Keratinocyte (primary cell): ENCODE measurements around the gene RASGEF1B.

Experiments
- EZH2 ChIP-seq: IDR thresholded peaks from one replicate; pipeline ENCODE4 v1.6.1; 2012; ENCODE audit warnings: inconsistent platforms, mild to moderate bottlenecking, low read length, moderate library complexity
- TF ChIP-seq, protein P1 (sequence below), 3 experiments: IDR thresholded peaks in 1 of 3; conservative IDR thresholded peaks in 1 of 3; optimal IDR thresholded peaks in 1 of 3; 2 replicates in 2 of 3; 3 replicates in 1 of 3; pipeline versions ENCODE3 to v1.5.1; 2011; ENCODE audit warnings: low read length in 3 of 3, mild to moderate bottlenecking in 3 of 3, moderate library complexity in 2 of 3, control low read depth in 1 of 3, inconsistent platforms in 1 of 3; ENCODE audit not compliant: insufficient read depth in 2 of 3; ENCODE audit errors: extremely low read depth in 1 of 3

DNA sequence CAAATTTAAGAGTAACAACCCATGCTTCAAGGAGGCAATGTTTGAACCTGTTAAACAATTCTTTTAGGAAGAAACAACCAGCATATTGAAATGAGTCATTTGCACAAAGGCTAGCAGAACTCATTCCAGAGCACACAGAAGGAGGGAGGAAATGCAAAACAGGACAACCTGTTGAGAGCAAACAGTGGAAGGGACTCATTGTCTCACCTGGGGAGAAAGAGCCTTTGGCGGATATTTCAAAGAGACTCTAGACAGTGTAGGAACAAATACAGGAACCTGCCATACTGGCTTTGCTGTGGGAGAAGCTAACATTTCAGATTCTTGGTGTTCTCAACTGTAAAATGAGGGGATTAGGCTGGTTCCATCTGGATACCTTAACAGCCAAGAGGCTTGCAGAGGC, 14.8 kb upstream of the RASGEF1B start:
- TF ChIP-seq, protein P1, sequence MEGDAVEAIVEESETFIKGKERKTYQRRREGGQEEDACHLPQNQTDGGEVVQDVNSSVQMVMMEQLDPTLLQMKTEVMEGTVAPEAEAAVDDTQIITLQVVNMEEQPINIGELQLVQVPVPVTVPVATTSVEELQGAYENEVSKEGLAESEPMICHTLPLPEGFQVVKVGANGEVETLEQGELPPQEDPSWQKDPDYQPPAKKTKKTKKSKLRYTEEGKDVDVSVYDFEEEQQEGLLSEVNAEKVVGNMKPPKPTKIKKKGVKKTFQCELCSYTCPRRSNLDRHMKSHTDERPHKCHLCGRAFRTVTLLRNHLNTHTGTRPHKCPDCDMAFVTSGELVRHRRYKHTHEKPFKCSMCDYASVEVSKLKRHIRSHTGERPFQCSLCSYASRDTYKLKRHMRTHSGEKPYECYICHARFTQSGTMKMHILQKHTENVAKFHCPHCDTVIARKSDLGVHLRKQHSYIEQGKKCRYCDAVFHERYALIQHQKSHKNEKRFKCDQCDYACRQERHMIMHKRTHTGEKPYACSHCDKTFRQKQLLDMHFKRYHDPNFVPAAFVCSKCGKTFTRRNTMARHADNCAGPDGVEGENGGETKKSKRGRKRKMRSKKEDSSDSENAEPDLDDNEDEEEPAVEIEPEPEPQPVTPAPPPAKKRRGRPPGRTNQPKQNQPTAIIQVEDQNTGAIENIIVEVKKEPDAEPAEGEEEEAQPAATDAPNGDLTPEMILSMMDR (optimal IDR thresholded peaks at IDR 0.05 in 1 of 3, IDR thresholded peaks at IDR 0.05 in 1 of 3, conservative IDR thresholded peaks at IDR 0.05 in 1 of 3; ENCODE audit: extremely low read depth in 1 of 3, insufficient read depth in 2 of 3, low read length in 3 of 3): no peak
- no peak for TF ChIP-seq EZH2
